T-helper 2 cell (primary cell): ENCODE results near the gene MAP3K8.
A peak's percentile ranks its signal among the peaks of the same experiment; 100 is the strongest.

Experiments used
- DNase-seq, 5 experiments: peaks; one replicate each; pipeline versions ENCODE4 v3.0.0 to v3.0.0-alpha.2; 2012 to 2022
- total RNA-seq, 2 donors: gene quantifications; one replicate each; lab custom pipeline; 2026; lab: John Stamatoyannopoulos, UW

Gene MAP3K8
- 13.7 to 42.4 reads per million in 2 donors for total RNA-seq

DNA sequence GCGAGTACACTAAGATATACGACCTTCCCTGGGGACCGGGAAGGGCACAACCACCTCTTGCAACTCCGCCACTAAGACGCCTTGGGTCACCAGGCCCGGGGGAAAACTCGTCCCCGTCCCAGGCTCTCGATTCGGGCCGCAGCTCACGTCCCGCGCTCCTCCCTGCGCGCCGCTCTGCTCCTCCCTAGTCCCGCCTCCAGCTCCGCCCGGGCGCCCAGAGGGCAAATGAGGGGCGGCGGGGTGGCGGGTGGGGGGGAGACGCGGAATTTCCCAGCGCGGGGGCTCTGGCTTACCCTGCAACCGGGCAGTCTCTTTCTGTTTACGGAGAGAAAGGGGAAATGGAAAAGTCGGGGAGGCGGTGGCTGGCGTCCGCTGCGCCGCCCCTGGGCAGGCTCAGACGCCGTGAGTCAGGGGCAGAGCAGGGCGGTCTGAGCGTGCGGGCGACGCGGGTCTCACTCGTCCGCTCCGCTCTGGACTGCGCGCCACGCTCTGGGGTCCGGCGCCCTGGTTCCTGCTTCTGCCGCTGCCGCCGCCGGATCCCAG lies at the start of gene MAP3K8:
Gene MAP3K8, plus strand, starts transcription at position 455 of the 543 bp plus-strand sequence. CDS start 4,755 bp downstream, outside the sequence.
- peak; percentile 71 to 86 (median 79) for DNase-seq

DNA sequence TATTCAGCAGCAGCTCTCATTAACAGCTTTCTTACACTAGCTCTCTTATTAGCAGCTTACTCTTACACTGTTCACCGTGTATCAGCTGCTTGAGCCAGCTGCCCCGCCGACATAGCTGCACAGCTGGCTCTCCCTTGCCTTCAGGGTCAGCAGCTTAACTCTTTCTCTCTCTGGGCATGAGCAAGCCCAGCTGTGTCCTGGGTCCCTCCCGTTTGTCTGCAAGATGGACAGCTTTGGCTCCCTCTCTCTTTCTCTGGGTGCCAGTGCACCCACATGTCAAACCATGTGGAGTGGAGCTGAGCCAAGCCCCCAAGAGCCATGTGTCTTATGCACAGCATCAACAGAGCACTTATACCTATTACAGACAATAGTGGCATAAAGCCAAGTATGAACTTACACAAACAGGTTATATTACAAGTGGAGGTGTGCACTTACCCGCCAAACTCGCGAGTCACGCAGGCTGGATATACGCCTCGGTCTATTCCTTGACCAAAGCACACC lies 49.2 kb upstream of the MAP3K8 start:
- DNase-seq = peak in 1 of 5 experiments; percentile 70

DNA sequence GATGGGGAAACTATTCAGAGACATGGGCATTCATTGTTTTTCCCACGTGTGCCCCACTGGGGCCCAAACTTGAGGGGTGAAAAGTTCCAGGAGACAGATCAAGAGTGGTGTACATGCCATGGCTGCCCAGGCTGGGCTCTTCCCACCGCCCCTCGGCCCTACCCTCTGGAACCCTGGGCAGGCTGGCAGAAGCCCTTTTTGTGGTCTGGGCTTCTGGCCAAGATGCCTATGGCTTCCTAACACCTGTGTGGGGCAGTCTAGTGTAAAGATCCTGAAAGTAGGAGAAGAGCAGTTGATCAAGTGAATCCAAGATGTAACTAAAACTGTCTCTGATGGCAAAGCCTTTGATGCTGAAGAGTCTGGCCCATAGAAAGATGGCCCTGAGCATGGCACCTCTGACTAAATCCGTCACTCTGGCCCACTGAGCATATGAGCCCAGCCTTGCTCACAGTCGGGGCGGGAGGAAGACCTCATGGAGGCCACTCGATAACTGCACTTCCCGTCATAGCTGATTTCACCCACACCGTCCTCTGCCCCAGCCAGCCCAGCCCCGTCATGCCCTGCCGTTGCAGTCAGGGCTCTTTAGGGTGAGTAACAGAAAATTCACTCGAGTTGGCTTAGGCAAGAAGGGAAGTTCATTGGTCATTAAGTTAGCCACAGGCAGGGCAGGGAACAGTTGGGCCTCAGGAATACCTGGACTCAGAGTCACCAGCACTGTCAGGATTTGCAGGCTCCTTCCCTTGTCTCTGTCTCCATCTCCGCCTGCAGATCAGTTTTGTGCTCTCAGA lies 47.0 kb upstream of the MAP3K8 start:
- no peak for DNase-seq

DNA sequence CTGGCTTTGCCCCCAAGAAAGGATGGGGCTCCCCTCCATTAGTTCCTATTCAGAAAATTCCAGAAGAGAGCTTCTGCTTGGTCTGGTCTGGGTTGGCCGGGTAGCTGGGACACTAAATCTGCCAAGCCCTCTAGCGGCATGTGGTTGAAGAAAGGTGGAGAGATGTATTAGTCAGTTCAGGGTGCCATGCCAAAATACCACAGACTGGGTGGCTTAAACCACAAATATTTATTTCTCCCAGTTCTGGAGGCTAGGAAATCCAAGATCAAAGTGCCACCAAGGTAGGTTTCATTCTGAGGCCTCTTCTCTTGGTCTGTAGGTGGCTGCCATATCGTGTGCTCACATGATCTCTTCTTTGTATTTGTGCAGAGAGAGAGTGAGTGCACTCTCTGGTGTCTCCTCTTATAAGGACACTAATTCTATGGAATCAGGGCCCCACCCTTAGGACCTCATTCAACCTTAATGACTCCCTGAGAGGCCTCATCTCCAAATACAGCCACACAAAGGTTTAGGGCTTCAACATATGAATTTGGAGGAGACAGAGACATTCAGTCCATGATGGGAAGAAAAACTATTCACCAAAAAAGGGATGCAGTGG lies 46.2 kb upstream of the MAP3K8 start:
- no peak for DNase-seq

DNA sequence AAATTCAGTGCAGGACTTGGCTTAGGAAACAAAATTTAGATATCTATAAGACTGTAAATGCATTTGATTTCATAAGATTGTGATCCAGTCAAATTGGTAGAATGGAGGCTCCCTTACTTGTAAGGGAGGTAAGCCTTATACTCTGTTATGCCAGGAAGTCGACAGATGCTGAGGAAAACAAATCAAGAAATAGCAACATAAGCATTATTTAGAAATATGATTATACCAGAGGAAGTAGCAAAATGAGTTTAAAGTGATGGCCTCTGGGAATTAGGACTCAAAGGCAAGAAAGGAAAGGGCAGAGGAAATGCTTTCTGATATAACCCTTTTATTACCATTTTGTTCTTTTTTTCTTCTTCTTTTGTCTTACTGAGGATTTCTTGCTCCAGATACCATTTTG lies 44.4 kb upstream of the MAP3K8 start:
- DNase-seq = no peak

DNA sequence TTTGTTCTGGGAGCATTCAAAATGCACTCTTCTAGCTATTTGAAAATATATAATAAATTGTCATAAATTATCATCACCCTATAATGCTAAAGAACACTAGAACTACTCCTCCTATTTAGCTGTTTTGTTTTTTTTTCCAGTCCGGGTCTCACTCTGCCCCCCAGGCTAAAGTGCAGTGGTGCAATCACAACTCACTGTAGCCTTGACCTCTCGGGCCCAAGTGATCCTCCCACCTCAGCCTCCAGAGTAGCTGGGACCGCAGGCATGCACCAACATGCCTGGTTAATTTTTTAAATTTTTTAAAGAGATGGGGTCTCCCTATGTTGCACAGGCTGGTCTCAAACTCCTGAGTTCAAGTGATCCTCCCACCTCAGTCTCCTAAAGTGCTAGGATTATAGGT lies 43.8 kb upstream of the MAP3K8 start:
- no peak for DNase-seq

DNA sequence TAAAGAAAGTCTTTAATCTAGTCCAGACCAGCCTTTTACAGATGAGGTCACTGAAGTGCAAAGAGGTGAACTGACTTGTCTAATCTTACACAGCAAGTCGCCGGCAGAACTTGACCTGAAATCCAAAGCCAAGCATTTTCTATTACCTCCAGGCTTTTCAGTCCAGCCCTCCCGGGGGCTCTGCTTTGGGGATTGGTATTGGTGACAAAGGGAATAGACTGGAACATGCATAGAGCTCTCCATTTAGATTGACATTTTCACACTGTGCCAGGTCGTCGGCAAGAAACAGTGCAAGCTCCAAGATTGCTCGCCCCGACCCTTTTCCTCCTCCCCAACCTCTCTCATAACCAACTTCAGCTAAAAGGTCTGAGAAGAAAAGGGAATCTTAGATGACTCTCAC lies 42.7 kb upstream of the MAP3K8 start:
- DNase-seq = no peak

DNA sequence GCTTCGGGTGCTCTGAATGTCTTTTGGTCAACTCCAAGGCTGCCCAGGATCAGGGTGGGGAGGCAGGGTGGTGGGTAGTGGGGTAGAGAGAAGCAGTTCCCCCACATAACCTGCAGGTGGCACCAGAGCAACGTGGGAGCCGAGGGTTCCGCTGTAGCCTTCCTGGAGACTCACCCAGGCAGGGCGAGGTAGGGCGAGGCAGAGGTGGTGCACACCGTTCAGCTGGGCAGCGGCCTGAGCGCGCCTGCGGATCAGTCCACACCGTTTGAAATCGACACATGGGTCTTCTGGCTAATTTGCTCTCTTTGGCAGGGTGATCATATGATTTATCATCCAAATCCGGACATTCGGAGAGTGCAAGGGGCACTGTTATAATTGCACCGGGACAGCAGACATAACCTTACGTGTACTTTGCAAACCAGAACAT lies 41.4 kb upstream of the MAP3K8 start:
- peak; percentile 41 to 75 (median 63) for DNase-seq

DNA sequence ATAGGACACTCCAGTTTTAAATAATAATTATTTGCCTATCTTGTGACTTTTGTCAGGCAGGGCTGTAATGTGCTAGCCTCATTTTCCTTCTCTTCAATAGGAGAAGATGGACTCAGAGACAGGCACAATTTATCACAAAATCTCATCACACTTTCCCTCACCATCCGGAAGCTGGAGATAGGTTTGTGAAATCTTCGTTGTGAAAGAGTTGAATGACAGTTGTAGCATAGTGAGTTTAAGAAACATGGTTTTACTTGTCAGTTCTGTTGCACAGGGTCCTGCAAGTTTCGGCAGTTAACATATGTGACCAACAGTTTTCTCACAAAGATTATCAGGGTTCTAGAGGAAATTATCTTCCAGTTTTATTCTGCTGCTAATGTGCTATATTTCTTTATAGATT lies 37.7 kb upstream of the MAP3K8 start:
- DNase-seq = peak in 1 of 5 experiments; percentile 43

DNA sequence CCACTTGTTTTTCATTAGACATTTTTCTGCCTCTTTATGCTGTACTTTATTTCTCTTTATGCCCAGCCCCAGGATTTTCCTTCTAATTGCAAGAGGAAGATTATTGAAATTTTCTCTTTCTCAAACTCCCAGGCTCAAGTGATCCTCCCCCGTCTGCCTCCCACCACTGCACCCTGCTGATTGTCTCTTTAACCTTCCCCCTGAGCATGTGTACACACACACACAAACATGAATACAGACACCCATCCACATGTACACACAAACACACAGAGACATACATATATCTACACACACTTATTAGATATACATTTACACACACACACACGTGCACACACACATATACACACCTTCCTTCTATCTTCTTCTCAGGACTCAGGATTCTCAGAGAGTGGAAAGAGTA lies 37.3 kb upstream of the MAP3K8 start:
- no peak for DNase-seq

DNA sequence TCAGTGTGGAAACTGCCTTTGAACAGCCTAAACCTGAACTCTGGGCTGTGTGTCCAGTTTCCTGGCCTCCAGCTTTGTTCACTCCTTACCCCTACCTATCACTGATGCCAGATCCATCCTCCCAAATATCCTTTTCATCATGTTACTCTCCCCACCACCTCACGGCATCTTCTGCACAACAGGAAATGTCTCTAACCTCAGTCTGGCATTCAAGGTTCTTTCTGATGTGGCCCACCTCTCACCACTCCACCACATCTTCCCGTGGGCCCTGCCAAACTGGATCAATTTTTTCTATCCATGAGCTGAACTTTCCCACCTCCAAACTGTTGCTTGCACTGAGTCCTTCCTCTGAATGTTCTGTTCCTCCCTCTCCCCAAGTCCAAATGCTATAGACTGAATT lies 35.8 kb upstream of the MAP3K8 start:
- peak in 2 of 5 experiments; percentile 47 to 73 for DNase-seq

DNA sequence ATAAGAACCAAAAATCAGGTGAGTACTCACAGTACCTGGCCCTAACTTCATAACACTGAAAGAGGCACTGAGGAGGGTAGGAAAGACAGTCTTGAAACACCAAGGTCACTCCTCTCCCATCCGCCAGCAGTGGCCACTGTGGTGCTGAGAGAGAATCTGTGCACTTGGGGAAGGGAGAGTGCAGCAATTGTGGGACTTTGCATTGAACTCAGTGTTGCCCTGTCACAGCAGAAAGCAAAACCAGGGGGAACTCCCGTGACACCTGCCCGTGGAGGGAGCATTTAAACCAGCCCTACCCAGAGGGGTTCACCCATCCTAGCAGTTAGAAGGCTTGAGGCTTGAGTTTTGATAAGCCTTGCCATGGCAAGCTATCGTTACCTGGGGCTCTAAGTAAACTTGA lies 35.2 kb upstream of the MAP3K8 start:
- peak in 1 of 5 experiments; percentile 26 for DNase-seq

DNA sequence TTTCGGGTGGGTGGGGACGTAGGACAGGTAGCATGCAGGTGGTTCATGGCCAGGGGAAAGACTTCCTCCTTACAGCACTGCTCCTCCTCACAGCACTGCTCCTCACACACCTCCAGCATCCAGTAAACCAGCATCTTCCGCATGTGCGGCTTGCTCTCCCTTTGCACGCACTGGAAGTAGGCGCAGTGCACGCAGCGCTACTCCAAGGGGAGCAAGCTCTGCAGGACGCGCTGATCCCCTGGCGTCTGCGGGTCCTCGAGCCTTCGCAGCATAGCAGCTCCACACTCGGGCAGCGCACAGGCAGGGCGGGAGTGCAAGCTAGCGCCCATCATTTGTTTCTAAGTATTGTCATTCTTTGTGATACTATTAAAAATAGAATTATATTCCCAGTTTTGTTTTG lies 30.5 kb upstream of the MAP3K8 start:
- no peak for DNase-seq

DNA sequence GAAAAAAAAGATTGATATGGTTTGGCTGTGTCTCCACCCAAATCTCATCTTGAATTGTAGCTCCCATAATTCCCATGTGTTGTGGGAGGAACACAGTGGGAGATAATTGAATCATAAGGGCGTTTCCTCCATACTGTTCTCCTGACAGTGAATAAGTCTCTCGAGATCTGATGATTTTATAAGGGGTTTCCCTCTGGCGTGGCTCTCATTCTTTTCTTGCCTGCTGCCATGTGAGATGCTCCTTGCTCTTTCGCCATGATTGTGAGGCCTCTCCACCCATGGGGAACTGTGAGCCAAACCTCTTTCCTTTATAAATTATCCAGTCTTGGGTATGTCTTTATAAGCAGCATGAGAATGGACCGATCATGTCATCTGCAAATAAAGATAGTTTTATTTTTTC lies 29.4 kb upstream of the MAP3K8 start:
- no peak for DNase-seq

DNA sequence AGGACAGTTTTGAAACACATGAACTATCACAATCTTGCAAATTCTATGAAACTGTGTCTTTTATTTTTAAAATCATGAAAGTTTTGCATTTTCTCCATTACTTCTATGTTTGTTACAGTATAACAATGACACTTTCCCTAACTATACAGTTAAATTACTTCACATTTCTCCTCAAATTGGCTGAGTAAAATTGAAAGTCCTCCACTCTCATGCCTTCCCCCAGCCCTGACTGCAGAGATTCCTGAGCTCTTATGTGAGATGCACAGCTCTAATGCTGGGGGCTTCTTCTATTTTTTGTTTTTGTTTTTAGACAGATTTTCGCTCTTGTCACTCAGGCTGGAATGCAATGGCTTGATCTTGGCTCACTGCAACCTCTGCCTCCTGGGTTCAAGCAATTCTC lies 22.7 kb upstream of the MAP3K8 start:
- peak in 1 of 5 experiments; percentile 23 for DNase-seq

DNA sequence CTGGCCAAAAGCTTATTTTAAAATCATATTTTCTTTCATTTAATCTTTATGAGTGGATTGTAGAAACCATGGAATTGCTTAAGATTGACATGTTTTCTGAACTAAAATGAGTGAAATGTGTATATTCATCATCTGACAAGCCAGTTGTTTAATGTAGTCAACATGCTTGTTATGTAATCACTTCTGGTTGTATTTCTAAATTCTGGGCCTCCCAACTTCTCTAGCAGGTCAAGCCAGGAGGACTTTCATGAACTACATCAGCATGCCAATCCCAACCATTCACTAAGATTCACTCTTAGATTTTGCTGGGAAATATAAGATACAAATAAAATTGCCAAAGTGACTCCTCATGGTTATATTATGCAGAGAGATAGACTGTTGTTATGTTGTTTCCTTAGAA lies 21.1 kb upstream of the MAP3K8 start:
- no peak for DNase-seq

DNA sequence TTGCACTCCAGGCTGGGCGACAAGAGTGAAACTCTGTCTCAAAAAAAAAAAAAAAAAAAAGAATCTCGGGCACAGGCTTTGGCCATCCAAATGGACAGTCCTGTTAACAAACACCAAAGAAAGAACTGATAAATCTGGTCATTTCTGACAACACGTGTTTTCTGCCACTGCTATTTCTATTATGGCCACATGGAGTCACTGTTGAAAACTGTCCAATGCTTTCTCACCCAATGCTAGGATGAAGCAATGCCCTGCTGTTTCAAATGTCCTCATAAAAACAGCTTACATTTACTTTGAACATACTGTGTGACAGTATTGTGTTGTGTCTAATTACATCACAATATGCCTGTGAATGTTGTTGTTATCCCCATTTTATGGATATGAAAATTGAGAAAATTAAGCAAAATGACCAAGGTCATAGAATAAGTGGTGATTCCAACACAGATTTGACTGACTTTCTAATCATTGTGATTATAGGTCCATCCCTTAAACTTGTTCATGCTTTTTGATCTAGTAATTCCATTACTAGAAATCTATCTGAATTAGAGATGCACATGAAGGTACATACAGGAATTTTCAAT lies 19.9 kb upstream of the MAP3K8 start:
- peak in 1 of 5 experiments; percentile 73 for DNase-seq

DNA sequence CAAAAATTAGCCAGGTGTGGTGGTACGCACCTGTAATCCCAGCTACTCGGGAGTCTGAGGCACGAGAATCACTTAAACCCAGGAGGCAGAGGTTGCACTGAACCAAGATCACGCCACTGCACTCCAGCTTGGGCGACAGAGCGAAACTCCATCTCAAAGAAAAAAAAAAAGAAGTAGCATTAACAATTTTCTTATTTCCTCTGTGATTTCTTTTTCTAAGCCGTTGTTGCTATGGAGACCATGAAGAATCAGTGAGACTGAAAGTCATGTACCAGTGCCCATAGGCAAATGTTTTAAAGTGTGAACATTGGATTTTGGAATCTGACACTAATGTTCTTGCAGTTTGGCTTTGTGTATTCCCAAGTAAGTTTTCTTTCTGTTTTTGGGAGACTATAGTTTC lies 18.4 kb upstream of the MAP3K8 start:
- DNase-seq = no peak

DNA sequence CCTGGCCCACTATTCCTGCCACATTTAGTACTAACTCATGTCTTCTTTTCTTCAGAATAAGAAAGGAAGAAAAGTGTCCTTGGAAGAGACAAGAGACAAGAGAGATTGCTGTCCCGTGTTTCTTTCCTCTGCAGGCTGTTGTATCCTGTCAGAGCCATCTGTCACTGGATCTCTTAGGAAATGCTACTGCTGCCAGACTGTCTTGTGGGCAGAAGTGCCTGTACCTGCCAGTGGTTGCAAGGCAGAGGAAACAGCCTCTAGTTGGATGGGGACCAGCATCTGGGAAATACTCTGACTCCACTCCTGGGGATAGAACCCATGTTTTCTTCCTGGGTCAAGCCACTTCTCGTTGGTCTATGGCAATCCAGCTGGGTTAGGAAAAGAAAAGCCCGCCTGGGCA lies 16.7 kb upstream of the MAP3K8 start:
- DNase-seq = no peak

DNA sequence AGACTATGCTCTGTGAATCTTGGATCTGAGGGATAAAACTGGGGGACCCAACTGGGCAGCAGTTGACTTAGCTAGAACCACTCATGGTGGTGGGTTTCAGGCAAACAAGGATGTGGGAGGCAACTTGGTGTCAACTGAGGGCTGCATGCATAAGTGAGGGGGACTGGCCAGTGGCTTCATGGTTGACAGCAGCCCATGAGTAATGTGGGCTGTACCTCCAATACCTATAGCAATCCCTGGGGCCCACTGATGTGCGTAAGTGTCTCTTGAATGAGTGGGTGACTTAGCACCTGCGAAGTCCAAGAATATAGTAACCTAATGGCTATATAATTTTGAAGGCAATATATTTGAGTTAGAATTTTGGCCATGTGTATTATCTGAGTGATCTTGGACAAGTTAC lies 13.7 kb upstream of the MAP3K8 start:
- DNase-seq = no peak

DNA sequence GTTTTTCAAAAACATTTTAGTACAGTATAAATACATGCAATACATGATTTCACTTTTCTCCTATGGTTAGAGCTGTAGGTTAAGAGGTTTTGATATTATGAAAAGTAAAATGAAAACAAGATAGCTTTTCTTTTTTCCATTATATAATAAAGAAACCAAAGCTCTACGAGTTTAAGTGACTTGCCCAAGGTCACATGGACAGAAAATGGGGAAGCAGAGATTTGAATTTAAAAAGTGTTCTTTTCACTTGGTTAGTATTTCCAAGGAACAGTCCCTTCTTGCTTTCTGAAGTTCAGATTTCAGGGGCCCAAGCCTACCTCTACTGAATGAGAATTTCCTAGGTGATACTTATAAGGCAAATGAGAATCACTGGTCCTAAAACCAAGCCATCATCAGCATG lies 13.2 kb upstream of the MAP3K8 start:
- DNase-seq = no peak

DNA sequence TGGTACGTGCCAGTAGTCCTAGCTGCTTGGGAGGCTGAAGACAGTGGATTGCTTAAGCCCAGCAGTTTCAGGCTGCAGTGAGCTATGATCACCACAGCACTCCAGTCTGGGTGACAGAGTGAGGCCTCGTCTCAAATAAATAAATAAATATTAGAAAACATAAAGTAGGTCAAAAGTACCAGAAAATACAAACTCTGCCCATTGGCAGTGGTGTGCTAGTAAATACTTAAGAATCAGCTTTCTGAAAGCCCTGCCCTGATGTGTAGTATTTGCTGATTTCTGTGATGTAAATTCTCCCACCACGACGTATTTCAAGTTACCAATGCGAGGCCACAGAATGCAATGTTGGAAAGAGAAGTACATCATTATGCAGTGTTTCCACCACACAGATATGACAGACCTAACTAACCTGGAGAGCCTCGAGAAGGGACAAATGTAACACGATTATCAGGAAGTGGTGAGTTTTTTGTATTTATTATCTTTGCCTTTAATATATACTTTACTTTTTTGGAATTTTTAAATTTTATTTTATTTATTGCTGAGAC lies 11.8 kb upstream of the MAP3K8 start:
- DNase-seq = peak in 1 of 5 experiments; percentile 34
